GM12872 (cell line): ENCODE data around the gene PIGS.

Experiments used
- TF ChIP-seq, protein P1 (sequence below): IDR thresholded peaks from 3 replicates; pipeline ENCODE4 v1.5.1; 2011; ENCODE audit warnings: low read depth, mild to moderate bottlenecking, low read length, moderate library complexity; ENCODE audit not compliant: insufficient read depth

PIGS gene

GRCh38 chr17:28571361-28572122, at the start of gene PIGS:
Gene PIGS, minus strand, starts transcription at chr17:28571524. Its CDS starts 28 bp downstream, at chr17:28571496.
- TF ChIP-seq, protein P1, sequence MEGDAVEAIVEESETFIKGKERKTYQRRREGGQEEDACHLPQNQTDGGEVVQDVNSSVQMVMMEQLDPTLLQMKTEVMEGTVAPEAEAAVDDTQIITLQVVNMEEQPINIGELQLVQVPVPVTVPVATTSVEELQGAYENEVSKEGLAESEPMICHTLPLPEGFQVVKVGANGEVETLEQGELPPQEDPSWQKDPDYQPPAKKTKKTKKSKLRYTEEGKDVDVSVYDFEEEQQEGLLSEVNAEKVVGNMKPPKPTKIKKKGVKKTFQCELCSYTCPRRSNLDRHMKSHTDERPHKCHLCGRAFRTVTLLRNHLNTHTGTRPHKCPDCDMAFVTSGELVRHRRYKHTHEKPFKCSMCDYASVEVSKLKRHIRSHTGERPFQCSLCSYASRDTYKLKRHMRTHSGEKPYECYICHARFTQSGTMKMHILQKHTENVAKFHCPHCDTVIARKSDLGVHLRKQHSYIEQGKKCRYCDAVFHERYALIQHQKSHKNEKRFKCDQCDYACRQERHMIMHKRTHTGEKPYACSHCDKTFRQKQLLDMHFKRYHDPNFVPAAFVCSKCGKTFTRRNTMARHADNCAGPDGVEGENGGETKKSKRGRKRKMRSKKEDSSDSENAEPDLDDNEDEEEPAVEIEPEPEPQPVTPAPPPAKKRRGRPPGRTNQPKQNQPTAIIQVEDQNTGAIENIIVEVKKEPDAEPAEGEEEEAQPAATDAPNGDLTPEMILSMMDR: no peak

GRCh38 chr17:28620010-28620409, 48.7 kb upstream of the PIGS start:
- TF ChIP-seq, protein P1: no peak

DNA sequence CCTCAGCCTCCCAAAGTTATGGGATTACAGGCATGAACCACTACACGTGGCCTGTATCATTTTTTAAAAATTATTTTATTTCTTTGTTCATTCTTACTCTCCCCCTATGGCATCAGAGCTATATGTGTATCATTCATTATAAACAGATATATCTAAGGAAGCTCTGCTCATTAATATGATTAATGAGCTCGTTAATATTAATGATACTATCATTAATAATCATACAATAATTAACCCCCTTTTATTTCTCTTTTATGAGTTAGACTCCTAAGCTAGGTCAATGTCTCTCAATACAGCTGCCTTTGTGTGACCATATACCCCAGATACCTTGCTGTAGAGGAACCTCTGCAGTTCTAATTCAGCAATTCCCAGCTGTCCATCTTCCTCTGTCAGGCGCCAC, 47.1 kb upstream of the PIGS start:
- TF ChIP-seq, protein P1: no peak

- TF ChIP-seq, protein P1: no peak
Observed at GRCh38 chr17:28616281-28616680, 45.0 kb upstream of the PIGS start.

DNA sequence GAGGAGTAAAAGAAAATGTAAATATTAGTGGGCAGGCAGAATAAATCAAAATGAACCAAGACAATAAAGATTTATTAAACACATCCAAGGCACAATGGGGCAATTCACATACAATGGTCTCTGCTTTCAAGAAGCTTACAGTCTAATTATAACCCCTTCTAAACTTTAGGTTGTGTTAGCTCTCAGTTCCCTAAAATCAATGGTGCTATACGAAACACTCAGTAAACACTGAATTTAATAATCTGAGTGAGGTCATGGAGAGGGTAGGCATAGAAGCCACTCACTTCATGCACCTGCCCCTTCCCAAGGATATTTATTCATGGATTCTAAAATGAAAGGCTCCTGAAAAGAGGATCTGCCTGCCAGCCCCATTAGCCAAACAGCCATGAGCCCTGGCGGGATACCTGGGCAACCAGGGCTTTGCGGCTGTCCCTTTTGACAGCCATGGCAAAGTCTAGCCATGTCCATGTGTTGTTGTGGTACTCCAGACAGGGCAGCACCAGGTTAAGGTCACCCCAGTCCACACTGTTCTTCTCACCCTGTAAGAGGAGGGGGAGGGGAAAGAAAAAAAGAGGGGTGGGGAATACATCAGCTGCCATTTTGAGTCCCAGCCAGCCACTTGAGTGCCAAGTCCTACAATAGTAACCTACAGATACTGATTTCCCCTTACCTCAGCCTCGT, 44.1 kb upstream of the PIGS start:
- TF ChIP-seq, protein P1: no peak

DNA sequence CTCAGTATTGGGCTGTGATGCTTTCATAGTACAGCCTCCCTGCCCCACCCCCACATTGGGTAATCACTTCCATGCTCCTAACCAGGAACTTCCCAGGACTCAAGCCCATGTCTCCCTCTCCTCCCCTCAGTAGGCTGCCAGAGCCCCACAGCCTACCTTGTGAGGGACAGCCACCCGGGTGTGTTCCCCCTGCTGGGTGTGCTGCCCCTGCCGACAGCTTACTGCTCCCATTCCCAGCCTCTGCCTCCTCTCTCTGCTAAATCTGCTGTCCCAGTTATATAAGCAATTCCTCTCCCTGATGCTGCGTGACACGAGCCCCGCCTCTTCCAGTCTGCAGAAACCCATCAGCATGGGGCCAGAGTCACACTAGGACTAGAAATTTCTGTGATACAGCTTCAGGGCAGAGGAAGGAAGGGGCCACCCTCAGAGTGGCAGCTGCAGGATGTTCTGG, 42.6 kb upstream of the PIGS start, which contains the start of gene RSKR:
Gene RSKR (minus strand): TSS at position 255 of the 451 bp plus-strand sequence. CDS start 24 bp downstream, at position 231.
- TF ChIP-seq, protein P1: no peak

DNA sequence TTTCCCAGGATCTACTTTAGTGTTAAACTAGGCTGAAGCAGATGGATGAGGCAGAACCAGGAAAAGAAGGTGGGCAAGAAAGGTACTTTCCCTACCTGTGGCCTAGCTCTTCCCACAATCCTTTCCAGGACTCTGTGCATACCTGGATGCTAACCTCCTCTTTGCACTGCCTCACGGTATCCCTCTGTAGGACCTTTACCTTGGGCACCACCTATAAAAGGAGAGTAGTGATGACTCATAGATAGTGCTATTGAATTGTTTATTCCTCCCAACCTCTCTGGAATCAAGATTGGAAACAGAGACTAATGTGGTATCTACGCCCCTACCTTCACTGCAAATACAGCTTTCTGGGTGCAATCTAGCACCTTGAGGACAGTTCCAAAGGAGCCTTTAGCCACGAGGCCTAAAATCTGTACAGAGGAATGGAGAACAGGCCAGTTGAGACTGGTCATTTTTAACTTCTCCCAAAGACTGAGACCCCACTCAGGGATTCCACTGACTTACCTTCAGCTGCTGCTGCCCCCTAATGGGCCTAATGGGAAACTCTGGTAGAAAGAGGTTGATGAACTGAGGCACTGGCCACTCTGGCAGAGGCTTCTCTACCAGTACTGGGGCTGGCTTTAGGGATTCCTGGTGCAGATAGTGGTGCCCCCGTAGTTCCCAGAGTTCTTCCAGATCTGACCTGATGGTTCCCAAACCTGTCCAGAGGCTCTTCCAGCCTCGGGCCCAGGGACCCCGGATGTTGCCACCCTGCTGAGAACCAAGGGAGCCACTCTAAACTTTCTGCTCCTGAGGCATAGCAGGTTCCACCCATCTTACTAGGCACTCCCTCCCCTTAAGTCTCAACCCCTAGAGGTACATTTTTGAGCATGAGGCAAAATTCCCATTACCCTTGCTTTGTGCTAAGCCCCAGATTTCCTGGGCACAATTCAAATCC, 41.9 kb upstream of the PIGS start:
- TF ChIP-seq, protein P1: peak; percentile 73
